A549 (cell line): ENCODE results near the gene SLC22A23. TPM values are rescaled to one million over a fixed set of nuclear protein-coding genes. Genes with fewer than 3 reads are reported as not detected.

Experiments
- ATAC-seq, 2 experiments: fragments of 200-7000 bp in 1 of 2; fragments of >200 bp in 1 of 2; cut with Nextera tagmentation in 1 of 2; cut with Tn5 transposase in 1 of 2; 3 replicates each; pipeline versions ENCODE4 v1.8.0 to v1.9.1; 2018 to 2020; ENCODE audit warnings: mild to moderate bottlenecking in 1 of 2, moderate library complexity in 1 of 2
- CTCF ChIA-PET: fragments of 300-600 bp; sonication (Branson Sonifier 250); formaldehyde crosslinking; extraction: SDS; loops from one replicate; lab custom pipeline; 2021; ENCODE audit warnings: antibody characterized with exemption, inconsistent platforms; lab: Yijun Ruan, JAX
- POLR2A ChIA-PET: fragments of 350-600 bp; formaldehyde crosslinking; extraction: SDS; loops from one replicate; lab custom pipeline; 2021; ENCODE audit warnings: antibody characterized with exemption, inconsistent platforms; lab: Yijun Ruan, JAX
- DNase-seq, 2 experiments: peaks; one replicate each; pipeline versions ENCODE4 v3.0.0 to v3.0.0-alpha.2; 2011 to 2016; ENCODE audit warnings: low read depth in 1 of 2, low spot score in 1 of 2
- FAIRE-seq: peaks from 2 replicates; lab custom pipeline; 2011; peaks lifted over from hg19 to GRCh38; lab: Jason Lieb, UNC
- H3K27ac ChIP-seq, 2 experiments: fragments of >200 bp; sonication (Bioruptor Twin); formaldehyde crosslinking; 3 replicates each; pipeline ENCODE4 v1.5.1; 2016 to 2017
- H3K4me1 ChIP-seq: fragments of >200 bp; sonication (Bioruptor Twin); formaldehyde crosslinking; 3 replicates; pipeline ENCODE4 v1.6.1; 2016
- H3K4me2 ChIP-seq: fragments of >200 bp; sonication (Bioruptor Twin); formaldehyde crosslinking; 3 replicates; pipeline ENCODE4 v1.6.1; 2016
- H3K4me3 ChIP-seq: fragments of >200 bp; sonication (Bioruptor Twin); formaldehyde crosslinking; 3 replicates; pipeline ENCODE4 v1.5.1; 2016
- H3K9me3 ChIP-seq: fragments of >200 bp; sonication (Bioruptor Twin); formaldehyde crosslinking; 3 replicates; pipeline ENCODE4 v1.6.1; 2016
- CBX2 ChIP-seq: fragments of 200-600 bp; sonication (generic); IDR thresholded peaks from 2 replicates; pipeline ENCODE4 v1.6.1; 2016; ENCODE audit warnings: low read depth, mild to moderate bottlenecking, borderline replicate concordance
- CEBPB ChIP-seq, 2 experiments: fragments of >200 bp in 1 of 2; sonication (Bioruptor Twin) in 1 of 2; formaldehyde crosslinking in 1 of 2; IDR thresholded peaks; 2 replicates each; pipeline ENCODE4 v1.6.1; 2012 to 2016
- ELK1 ChIP-seq: fragments of 150-350 bp; IDR thresholded peaks from 2 replicates; pipeline ENCODE4 v1.6.1; 2014; ENCODE audit warnings: low read depth, mild to moderate bottlenecking, low read length
- EP300 ChIP-seq, 2 experiments: fragments of >200 bp; sonication (Bioruptor Twin); formaldehyde crosslinking; IDR thresholded peaks; 2 replicates in 1 of 2; 3 replicates in 1 of 2; pipeline ENCODE4 v1.6.1; 2016 to 2017
- ESRRA ChIP-seq: fragments of 150-350 bp; IDR thresholded peaks from 2 replicates; pipeline ENCODE4 v1.6.1; 2014; ENCODE audit warnings: mild to moderate bottlenecking, low read length, borderline replicate concordance
- FOSB ChIP-seq: fragments of 250-450 bp; sonication (Bioruptor Pico); IDR thresholded peaks from 2 replicates; pipeline ENCODE4 v1.5.0; 2020; ENCODE audit warnings: mild to moderate bottlenecking, moderate library complexity
- HDAC2 ChIP-seq: fragments of 200-600 bp; sonication (generic); IDR thresholded peaks from 2 replicates; pipeline ENCODE4 v1.6.1; 2016
- HMGXB4 ChIP-seq: fragments of 250-450 bp; sonication (Bioruptor Pico); IDR thresholded peaks from 2 replicates; pipeline ENCODE4 v1.5.0; 2021; ENCODE audit warnings: mild to moderate bottlenecking, moderate library complexity, borderline replicate concordance
- NPAS2 ChIP-seq: fragments of 250-450 bp; sonication (Bioruptor Pico); IDR thresholded peaks from 2 replicates; pipeline ENCODE4 v1.8.0; 2022; ENCODE audit warnings: mild to moderate bottlenecking, moderate library complexity, borderline replicate concordance
- NR3C1 ChIP-seq: fragments of >200 bp; sonication (Bioruptor Twin); formaldehyde crosslinking; IDR thresholded peaks from 3 replicates; pipeline ENCODE4 v1.6.1; 2017
- RARB ChIP-seq: fragments of 250-450 bp; sonication (Bioruptor Pico); IDR thresholded peaks from 2 replicates; pipeline ENCODE4 v1.8.0; 2021; ENCODE audit warnings: mild to moderate bottlenecking, moderate library complexity
- RFX5 ChIP-seq: fragments of 450-650 bp; IDR thresholded peaks from 2 replicates; pipeline ENCODE4 v1.7.1; 2014; ENCODE audit warnings: antibody characterized with exemption, mild to moderate bottlenecking, moderate library complexity
- SMC3 ChIP-seq: fragments of >200 bp; sonication (Bioruptor Twin); formaldehyde crosslinking; IDR thresholded peaks from 3 replicates; pipeline ENCODE4 v1.6.1; 2018; ENCODE audit warnings: inconsistent platforms
- TFCP2L1 ChIP-seq: fragments of 250-450 bp; sonication (Bioruptor Pico); IDR thresholded peaks from 2 replicates; pipeline ENCODE4 v1.5.0; 2021; ENCODE audit warnings: mild to moderate bottlenecking
- ZC3H11A ChIP-seq: fragments of 450-650 bp; IDR thresholded peaks from 2 replicates; pipeline ENCODE4 v1.6.1; 2014; ENCODE audit warnings: antibody characterized with exemption, mild to moderate bottlenecking
- ZFP36 ChIP-seq: fragments of 450-650 bp; IDR thresholded peaks from 2 replicates; pipeline ENCODE4 v1.6.1; 2014; ENCODE audit warnings: borderline replicate concordance; ENCODE audit not compliant: partially characterized antibody
- WGBS: methylation state at CpG from one replicate; pipeline ENCODE4 v1.1.6; 2017; ENCODE audit errors: missing lambda C conversion rate; 5-methylcytosine and 5-hydroxymethylcytosine counted together
- polyA plus RNA-seq, 4 experiments: library from polyadenylated mRNA; depleted of rRNA in 3 of 4; stranded (reverse); fragments of >200 nt; fragmentation: RNase III in 1 of 4; extraction: RNeasy Plus Mini Kit Qiagen cat#74134 plus additional on column Dnase treatment in 1 of 4; gene quantifications; 2 replicates in 3 of 4; 3 replicates in 1 of 4; pipeline ENCODE4 v1.2.3, GENCODE V29; 2011 to 2017
- TF ChIP-seq, protein P1 (sequence below): IDR thresholded peaks from 2 replicates; pipeline ENCODE4 v1.6.1; 2012
- TF ChIP-seq, protein P2 (sequence below): fragments of >200 bp; sonication (Bioruptor Twin); formaldehyde crosslinking; IDR thresholded peaks from 3 replicates; pipeline ENCODE4 v1.5.1; 2016
- TF ChIP-seq, protein P3 (sequence below): fragments of 250-450 bp; sonication (Bioruptor Pico); IDR thresholded peaks from 2 replicates; pipeline ENCODE4 v1.5.0; 2020; ENCODE audit warnings: low read depth, mild to moderate bottlenecking, moderate library complexity

The SLC22A23 gene
- polyA plus RNA-seq, 2 of the 4 experiments (the other 2 are of a cell fraction): 4.4 to 6.2 TPM

- ChIA-PET POLR2A (no interaction called here), CTCF (interaction anchor here (0.9 kb wide), 1 partner anchor 103 kb away, joined by 4 read pairs; no protein-coding TSS in a partner anchor)
- TF ChIP-seq CBX2 (no peak), CEBPB (IDR thresholded peaks at IDR 0.05) (no peak), ELK1 (no peak)
- TF ChIP-seq, protein P1, sequence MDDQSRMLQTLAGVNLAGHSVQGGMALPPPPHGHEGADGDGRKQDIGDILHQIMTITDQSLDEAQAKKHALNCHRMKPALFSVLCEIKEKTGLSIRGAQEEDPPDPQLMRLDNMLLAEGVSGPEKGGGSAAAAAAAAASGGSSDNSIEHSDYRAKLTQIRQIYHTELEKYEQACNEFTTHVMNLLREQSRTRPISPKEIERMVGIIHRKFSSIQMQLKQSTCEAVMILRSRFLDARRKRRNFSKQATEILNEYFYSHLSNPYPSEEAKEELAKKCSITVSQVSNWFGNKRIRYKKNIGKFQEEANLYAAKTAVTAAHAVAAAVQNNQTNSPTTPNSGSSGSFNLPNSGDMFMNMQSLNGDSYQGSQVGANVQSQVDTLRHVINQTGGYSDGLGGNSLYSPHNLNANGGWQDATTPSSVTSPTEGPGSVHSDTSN: no peak
- 92% methylated on average over 20 of the region's 20 CpGs for WGBS
- Histone ChIP-seq H3K27ac (no peak overlapping the region), H3K4me2 (no peak overlapping the region), H3K9me3 (no peaks in the 10 kb centered on the region), H3K4me3 (no peak overlapping the region), H3K4me1 (peaks cover 29% of the 10 kb centered on the region)
- no peak for FAIRE-seq
- no peak for ATAC-seq
- DNase-seq: no peak
These were observed 29.7 kb downstream of the SLC22A23 start for GRCh38 chr6:3426927-3427686.

- H3K9me3 ChIP-seq: no peaks in the 10 kb centered on the region
- TF ChIP-seq, protein P2, sequence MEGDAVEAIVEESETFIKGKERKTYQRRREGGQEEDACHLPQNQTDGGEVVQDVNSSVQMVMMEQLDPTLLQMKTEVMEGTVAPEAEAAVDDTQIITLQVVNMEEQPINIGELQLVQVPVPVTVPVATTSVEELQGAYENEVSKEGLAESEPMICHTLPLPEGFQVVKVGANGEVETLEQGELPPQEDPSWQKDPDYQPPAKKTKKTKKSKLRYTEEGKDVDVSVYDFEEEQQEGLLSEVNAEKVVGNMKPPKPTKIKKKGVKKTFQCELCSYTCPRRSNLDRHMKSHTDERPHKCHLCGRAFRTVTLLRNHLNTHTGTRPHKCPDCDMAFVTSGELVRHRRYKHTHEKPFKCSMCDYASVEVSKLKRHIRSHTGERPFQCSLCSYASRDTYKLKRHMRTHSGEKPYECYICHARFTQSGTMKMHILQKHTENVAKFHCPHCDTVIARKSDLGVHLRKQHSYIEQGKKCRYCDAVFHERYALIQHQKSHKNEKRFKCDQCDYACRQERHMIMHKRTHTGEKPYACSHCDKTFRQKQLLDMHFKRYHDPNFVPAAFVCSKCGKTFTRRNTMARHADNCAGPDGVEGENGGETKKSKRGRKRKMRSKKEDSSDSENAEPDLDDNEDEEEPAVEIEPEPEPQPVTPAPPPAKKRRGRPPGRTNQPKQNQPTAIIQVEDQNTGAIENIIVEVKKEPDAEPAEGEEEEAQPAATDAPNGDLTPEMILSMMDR: no peak
- TF ChIP-seq HMGXB4 (CRISPR knock-in tag): no peak
- no peak for TF ChIP-seq RARB
- no peak for TF ChIP-seq TFCP2L1
- no peak for TF ChIP-seq NPAS2 (CRISPR knock-in tag)
- no peak for TF ChIP-seq CBX2
- TF ChIP-seq, all 56 proteins: peak for 0
- POLR2A ChIA-PET: no interaction called here
- WGBS: 72% methylated on average over 3 of the region's 3 CpGs
- CTCF ChIA-PET: no interaction called here
- FAIRE-seq (no peak), DNase-seq (no peak), ATAC-seq (no peak)
- Histone ChIP-seq H3K27ac (no peak overlapping the region), H3K4me2 (no peak overlapping the region), H3K4me1 (peaks cover 37% of the 10 kb centered on the region), H3K4me3 (no peak overlapping the region)
These were observed 30.5 kb downstream of the SLC22A23 start for GRCh38 chr6:3426091-3426926.

- 100% methylated on average over 2 of the region's 2 CpGs for WGBS
- FAIRE-seq: no peak
- no peak for DNase-seq
- Histone ChIP-seq H3K9me3 (no peaks in the 10 kb centered on the region), H3K4me2 (no peak overlapping the region), H3K4me3 (no peak overlapping the region), H3K4me1 (peaks cover 45% of the 10 kb centered on the region), H3K27ac (no peak overlapping the region)
- ChIA-PET POLR2A (no interaction called here), CTCF (no interaction called here)
- no peak for TF ChIP-seq NR3C1
- no peak for TF ChIP-seq SMC3
- TF ChIP-seq, protein P3, sequence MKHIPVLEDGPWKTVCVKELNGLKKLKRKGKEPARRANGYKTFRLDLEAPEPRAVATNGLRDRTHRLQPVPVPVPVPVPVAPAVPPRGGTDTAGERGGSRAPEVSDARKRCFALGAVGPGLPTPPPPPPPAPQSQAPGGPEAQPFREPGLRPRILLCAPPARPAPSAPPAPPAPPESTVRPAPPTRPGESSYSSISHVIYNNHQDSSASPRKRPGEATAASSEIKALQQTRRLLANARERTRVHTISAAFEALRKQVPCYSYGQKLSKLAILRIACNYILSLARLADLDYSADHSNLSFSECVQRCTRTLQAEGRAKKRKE (CRISPR knock-in tag): no peak
- no peak for TF ChIP-seq HDAC2
- no peak for TF ChIP-seq RFX5
- TF ChIP-seq HMGXB4 (CRISPR knock-in tag): no peak
- TF ChIP-seq ESRRA: no peak
- TF ChIP-seq ZFP36: no peak
- no peak for TF ChIP-seq ELK1
- TF ChIP-seq FOSB: no peak
- TF ChIP-seq EP300 (IDR thresholded peaks at IDR 0.05): no peak
- TF ChIP-seq ZC3H11A: no peak
- ATAC-seq: no peak
These were observed 31.3 kb downstream of the SLC22A23 start for GRCh38 chr6:3425574-3425973.
